ENCODE data around the gene KIFC3.
A peak's percentile ranks its signal among the peaks of the same experiment; 100 is the strongest.
"Not testable (repeated sequence)": the region's sequence is repeated elsewhere in the genome, so short reads cannot be mapped to it uniquely, and the experiment has no call there.

The KIFC3 gene

DNA sequence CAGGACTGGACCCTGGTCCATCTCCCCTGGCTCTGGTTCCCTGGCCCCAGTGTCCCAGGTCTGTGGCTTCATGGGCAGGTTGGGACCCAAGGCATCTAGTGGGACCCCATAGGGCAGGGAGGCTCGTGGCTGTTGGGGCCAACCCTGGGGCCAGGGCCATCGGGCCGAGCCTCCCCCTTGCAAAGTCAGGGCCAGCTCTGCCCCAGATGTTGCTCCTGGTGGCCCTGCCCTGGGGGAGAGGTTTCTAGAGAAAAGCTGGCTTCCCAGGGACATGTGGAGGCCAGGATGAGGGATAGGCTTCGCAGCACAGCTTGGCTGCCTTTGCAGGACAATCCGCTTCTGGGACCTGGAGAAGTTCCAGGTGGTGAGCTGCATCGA, 50.1 kb downstream of the KIFC3 start:
- DNase-seq (ENCODE audit: low spot score): no peak

DNA sequence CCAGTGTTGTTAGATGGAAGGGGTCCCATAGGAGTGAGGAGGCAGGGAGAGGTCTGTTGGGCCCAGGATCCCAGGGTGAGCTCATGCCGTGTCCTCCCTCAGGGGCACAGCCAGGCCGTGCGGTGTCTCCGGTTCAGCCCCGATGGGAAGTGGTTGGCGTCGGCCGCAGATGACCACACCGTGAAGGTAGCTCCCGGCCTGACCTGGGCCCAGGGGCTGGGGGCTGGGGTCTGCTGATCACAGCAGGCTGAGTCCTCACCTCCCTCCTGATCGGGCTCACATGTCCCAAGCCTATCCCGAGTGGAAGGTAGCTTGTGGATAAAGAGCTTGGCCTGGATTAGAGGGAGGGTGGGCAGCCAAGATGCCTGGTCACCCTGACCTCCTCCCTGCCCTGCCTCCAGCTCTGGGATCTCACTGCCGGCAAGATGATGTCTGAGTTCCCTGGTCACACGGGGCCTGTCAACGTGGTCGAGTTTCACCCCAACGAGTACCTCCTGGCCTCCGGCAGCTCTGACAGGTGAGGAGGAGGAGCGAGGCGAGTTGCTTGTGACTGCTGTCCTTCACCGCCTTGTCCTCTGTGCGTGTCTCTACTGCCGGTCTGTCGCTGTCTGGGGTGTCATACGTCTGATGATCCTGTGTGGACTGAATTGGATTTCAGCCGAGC, 50.6 kb downstream of the KIFC3 start:
- DNase-seq (ENCODE audit: low spot score): no peak

DNA sequence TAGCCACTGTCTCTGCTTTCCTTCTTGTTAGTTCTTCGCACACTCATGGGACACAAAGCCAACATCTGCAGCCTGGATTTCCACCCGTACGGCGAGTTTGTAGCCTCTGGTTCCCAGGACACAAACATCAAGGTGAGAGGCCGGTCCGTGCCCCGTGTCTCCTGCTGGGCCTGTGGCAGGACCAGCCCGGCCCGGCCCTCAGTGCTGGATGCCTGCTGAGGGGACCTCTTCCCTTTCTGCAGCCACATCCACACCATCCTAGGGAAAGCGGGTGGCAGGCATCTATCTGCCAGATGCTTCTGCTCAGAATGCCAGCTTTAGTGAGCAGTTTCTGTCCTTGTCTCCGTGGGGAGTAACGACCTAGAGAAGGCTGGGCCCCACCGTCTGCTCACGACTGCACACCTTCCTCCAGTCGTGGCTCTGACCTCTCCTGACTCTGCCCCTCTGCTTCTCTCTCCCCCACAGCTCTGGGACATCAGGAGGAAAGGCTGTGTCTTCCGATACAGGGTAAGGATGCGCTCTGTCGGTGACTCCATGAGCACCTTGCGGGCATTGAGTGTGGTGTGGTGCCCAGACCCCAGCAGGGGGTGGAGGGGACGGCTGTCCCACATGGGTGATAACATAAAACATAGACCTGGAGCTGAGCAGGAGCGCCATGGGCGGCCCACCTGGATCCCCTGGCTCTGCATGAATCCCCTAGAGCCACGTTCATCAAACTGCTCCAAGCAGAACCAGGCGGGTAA, 51.3 kb downstream of the KIFC3 start:
- DNase-seq (ENCODE audit: low spot score): no peak

DNA sequence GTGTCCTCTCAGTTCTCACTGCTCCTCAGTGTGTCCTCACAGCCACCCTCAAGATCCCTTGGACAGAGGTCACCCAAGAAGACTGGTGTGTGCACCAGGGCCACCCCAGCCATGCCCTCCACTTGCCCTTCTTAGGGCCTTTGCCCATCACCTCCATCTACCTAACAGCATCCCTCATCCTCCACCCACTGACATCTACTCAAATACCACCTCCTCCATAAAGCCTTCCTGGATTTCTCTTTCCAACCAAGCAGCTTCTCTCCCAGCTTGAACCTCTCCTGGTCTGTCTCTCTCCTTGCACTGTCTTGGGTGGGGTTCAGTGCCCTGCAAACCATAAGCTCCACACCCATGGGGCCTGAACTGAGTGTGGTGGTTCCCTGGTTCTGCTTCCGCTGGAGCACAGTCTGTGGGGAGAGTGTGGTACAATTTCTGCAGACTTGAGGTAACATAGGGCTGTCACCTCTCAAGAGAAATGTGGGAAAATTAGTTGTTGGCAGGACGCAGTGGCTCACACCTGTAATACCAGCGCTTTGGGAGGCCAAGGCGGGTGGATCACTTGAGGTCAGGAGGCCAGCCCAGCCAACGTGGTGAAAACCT, 52.3 kb downstream of the KIFC3 start:
- no peak for DNase-seq (ENCODE audit: low spot score)

DNA sequence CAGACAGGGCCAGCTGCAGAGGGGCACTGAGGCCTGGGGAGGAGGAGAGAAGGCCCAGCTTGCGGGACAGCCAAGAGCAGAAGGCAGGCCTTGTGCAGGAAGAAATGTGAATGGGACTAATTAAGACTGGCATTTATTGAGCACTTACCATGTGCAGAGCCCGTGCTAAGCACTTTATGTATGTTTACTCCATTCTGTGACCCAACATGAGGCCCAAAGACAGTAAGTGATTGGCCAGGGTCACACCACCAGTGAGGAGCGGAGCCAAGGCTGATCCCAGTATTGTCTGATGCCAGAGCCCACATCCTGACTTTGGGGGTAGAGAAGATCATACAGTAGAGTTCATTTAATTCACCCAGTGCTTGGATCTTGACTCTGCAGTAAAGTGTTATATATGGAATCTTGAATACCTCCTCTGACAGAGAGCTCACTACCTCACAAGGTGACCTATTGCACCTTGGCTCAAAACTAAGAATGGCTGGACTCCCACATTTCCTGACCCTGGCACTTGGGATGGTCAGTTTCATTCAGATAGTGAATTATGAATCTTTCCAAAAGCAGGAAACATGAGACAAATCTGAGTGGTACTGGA, 53.1 kb downstream of the KIFC3 start:
- DNase-seq (ENCODE audit: low spot score): no peak

DNA sequence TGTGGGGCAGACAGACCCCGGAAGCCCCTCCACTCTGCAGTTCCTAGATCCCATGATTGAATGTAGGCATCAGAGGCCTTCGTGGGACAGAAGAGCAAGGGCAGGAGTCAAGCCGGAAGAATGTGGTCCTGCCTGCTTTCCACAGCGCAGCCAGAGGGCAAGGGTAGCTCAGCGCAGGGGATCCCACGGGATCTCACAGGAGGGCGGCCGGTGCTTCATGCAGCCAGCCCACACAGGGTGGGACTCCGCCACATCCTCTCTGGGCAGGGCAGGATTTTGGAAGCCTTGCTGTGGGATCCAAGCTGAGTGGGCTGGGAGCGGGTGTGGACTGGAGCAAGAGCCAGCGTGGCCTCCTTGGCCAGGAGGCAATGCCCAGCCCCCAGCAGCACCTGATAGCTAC, 53.7 kb downstream of the KIFC3 start:
- DNase-seq (ENCODE audit: low spot score): no peak

DNA sequence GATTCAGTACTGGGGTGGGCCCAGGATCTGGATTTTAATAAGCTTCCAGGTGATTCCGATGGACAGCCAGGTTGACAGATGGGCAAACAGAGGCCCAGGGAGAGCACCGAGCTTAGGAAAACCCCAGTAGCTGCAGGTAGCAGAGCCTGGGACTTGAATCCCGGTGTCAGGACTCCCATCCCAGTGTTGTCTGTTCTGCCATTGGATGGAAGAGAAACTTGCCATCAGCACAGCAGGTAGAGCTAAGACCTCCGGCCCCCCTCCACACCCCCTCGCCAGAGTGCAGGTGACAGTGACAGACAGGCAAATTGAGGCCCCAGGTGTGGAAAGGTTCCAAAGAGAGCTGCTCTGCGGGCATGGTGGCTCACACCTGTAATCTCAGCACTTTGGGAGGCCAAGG, 54.3 kb downstream of the KIFC3 start:
- DNase-seq (ENCODE audit: low spot score): no peak

DNA sequence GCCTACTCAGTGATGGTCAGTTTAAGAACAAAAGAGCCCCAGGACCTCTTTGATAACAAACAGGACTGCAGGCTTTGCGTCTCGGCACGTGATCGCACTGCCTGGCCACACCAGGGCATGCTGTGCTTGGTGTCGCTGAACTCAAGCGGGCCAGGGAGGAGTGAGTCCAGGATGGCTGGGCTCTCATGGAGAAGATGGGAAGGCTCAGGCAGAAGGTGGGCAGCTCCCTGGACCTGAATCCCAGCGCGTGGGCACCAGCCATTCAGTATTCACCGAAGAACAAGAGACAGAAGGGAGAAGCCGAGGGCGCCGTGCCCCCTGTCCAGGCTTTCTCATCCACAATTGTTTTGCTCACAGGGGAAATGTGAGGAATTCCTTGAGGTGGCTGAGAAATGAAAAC, 54.8 kb downstream of the KIFC3 start:
- no peak for DNase-seq (ENCODE audit: low spot score)

DNA sequence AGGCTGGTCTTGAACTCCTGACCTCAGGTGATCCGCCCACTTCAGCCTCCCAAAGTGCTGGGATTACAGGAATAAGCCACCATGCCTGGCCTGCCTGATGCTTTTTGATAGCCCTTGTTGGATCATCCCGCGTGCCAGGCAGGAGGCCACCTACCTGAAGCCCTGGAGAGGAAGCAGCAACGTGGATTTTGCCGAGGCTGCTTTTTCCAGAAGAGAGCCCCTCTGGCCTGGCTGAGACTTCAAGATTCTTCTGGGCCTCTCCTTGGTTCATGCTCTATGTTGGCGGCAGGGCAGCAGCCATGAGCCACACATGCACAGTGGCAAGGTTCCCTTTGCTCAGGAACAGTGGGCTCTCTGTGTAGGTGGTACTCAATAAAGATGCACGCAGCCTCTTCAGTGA, 55.2 kb downstream of the KIFC3 start:
- DNase-seq (ENCODE audit: low spot score): no peak

DNA sequence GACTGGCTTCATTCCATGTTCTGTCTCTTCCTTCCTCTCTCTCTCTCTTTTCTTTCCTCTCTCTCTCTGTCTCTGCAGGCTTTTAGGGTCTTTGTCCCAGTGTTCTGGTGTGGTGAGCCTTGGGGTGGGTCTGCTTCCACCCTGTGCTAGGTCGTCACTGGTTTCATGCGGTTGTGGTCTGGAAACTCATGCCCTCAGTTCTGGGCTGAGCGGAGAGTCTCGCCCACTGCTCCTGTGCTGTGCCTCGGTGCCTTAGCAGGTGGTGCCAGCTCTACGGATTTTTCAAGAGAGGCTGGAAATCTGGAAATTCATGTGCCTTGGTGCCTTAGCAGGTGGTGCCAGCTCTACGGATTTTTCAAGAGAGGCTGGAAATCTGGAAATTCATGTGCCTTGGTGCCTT, 56.0 kb downstream of the KIFC3 start:
- not testable (repeated sequence) for DNase-seq (ENCODE audit: low spot score)

DNA sequence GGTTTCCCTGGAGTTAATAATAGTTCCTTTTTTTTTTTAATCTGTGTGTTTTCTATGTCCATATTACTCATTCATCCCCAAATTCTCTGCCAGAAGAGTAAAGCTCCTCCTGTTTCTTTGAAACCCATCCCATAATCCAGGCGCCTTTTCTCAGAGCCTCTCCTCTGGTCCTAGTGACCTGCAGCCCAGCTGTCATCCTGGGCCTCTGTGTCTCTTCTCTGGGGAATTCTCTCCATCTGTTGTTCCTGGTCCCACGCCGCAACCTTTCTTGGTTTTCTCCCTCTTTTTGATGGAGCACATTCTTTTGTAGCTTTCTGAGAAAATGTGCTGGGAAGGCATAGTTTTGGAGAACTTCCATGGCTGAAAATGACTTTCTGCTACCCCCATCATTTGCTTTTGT, 56.5 kb downstream of the KIFC3 start:
- DNase-seq (ENCODE audit: low spot score): no peak

DNA sequence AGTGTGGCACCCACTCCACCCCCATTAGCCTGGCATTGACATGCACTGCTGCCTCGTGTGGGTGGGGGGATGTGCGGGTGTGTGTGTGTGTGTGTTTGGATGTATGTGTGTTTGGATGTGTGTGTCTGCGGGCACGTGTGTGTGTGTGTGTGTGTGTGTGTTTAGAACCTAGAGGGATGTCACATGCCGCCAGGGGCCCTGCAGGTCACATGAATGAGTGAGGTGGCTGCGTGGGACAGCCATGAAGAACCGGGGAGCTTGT, 57.7 kb downstream of the KIFC3 start:
- no peak for DNase-seq (ENCODE audit: low spot score)

DNA sequence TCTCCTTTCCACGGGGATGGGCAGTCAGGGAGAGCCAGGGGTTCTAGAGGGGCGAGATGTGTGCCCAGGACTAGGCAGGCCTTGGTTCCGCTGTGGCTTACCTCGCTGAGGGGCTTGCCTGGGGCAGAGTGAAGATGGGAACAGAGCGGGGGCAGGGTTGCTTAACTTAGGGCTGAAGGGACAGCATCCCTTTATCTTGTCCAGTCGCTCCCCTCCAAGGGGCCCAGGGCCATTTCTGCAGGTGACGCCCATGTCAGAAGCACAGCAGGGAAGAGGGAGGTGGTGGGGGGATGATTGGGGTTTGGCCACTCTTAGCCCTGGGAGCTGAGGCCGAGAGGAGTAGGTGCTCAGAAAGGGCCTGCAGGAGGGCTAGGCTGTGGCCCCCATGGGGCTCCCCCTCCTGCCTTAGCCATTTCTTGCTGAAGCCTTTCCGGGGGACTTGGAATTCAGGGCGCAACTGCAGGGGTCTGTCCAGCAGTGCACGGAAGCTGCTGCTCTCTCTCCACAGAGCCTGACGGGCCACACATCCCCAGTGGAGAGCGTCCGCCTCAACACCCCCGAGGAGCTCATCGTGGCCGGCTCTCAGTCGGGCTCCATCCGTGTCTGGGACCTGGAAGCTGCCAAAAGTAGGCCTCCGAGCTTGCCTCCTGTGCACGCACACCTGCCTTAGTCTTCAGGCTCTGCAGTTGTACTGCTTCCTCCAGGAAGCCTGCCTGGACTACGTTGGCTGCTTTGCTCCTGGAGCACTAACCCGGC, 58.2 kb downstream of the KIFC3 start:
- DNase-seq (ENCODE audit: low spot score): no peak

DNA sequence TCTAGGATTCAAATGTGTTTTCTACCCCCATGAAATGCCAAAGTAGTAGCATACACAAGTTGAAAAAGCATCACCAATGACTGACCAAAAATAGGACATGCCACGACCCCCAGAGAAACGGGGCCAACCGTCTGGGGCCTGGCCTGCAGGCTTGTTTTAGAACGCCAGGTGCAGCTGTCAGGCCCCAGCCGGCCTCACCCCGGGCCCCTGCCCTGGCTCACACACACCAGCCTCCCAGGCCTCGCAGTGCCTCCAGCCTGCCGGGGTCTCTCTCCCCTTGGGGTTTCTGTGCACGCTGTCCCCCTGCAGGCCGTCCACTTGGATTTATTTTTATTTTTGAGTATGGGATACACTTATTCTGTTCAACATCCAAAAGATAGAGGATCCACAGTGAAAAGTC, 58.8 kb downstream of the KIFC3 start:
- DNase-seq (ENCODE audit: low spot score): no peak

DNA sequence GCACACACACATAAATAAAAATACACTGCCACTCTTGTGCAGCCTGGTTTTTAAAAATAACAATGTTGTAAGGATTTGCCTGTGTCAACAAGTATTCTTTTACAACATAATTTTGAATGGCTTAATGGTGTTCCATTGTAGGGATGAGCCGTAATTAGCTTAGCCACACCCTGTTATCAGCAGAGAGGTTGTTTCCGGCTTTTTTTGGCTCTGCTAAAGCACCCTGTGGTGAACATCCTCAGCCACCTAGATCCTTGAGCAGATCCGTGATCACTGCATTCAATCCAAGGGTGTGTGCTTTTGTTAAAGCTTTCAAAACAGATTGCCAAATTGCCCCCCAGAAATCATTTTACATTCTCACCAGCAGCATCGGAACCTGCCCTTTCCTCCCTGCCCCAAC, 59.7 kb downstream of the KIFC3 start:
- DNase-seq (ENCODE audit: low spot score): no peak

DNA sequence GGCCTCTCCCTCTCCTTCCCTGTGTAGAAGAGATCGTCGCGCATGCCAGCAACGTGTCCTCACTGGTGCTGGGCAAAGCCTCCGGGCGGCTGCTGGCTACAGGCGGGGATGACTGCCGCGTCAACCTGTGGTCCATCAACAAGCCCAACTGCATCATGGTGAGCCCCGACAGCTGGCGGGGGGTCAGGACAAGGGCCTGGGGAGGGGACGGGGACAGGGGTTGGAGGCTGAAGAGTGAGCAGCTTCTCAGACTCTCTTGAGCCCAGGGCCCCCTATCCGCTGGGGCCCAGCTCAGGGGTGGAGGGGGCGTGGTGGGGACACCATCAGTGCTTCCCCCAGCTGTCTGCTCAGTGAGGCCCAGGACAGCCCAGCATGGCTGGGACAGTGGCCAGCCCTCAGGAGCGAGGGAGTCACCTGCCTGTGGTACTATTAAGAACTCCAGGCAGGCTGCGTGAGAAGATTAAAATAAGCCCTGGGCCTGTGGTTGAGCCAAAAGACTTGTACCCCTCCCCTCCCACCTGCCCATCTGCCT, 60.6 kb downstream of the KIFC3 start:
- no peak for DNase-seq (ENCODE audit: low spot score)

DNA sequence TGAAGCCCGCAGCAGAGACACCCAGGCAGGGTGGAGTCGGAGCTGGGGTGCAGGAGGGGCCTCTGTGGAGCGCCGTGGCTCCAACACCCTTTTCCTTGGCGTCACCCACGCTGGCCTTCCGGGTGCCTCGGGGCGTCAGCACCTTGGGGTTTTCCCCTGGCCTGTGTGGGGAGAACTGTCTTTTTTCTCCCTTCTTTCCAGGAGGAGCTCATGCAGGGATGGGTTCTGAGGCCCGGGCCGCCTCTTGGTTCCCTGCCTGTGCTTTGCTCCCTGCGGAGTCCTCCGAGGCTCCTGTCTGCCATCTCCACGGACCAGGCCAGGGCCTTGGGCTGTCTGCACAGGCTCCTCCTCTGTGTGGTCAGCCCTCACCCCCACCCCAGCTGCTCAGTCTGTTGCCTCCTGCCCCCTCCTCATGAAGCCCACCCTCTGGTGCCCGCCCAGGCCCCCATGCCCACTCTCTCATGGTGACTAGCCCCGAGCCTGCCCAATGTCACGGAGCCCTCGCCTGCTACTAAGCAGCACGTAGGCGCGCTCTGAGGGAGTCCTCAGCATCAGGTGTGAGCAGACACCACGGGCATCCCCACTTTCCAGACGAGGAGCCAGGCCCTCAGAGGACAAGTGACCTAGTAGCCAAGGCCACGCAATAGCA, 61.7 kb downstream of the KIFC3 start:
- DNase-seq (ENCODE audit: low spot score): no peak

DNA sequence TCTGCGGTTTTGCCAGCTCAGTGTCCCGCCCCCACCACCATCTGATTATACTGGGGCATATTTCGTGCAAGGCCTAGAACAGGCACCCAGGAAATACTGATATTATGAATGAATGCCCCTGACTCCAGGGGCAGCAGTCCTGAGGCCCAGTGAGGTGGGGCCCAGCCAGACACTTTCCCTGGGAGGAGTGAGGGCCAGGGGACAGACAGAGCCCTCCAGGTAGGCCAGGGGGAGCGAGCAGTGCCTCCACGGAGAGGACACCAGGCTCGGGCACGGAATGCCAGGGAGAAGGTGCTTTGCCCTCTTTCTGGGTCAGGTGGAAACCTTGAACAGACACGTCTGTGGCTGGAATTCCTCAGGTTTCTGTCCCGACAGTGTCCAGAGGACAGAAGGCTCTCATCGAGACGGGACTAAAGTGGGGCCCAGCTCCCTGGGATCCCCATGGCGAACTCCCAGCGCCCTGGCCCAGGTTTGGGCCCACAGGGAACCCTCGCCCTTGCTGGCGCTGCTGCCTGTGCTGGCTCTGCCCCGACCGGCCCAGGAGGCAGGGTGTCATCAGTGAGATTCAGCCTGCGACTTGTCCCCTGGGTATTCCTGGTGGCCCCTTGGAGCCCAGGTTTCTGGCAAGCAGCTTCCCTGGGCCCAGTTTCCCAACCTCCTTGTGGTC, 62.4 kb downstream of the KIFC3 start:
- no peak for DNase-seq (ENCODE audit: low spot score)

DNA sequence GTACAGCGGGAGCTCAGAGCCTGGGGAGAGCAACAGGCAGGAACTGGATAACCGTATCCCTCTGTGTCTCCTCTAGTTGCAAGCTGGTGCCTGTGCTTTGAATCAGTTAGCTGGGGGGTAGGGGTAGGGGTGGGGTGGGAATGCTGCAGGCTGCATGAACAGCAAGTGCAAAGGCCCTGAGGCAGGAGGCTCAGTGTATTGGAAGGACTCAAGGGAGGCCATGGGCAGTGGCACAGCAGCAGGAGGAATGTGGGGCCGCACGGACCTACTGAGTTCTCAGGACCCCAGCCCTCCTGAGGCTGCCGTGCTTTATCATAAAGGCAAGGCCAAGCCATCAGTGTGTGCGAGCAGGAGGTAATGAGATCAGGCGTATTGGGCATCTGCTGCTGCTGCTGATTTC, 63.4 kb downstream of the KIFC3 start:
- no peak for DNase-seq (ENCODE audit: low spot score)

DNA sequence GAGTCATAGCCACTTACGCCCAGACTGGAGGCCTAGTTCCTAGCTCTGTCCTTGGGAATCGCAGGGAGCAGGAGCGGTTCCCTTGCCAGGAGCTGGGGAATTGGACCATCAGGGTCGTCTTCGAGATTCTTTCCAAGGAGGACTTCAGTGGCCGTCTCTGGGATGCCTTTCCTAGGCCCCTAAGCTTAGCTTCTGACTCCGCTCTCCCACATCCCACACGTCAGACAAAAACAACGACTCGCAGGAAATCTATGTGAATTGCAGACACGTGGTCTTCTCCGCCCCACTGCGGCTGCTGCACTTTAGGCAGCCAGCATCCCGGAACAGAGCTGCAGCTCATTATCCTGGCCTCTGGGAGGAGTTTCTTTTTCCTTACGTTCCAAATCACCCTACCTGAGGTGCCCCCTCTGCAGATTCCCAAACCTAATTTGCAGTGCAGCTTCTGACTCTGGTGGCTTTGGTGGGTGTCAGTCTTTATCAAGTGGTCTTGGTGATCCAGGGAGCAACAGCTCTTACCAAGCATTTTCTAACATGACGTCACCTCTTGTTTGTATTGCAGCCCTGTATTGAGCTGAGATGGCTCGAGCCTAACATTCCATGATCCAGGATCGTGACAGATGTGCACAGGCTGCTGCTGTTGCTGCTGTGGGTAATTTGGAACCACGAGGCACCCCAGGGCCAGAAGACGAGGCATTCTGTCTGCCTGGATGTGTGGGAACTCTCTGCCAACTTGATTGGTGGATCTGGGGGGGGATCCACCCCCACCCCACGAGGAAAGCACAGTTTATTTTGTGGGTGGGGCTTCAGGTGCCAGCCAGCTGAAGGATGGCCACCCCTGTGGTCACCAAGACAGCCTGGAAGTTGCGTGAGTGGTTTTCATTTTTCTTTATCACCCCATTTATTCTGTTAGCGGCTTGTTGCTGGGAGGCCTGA, 65.6 kb downstream of the KIFC3 start:
- DNase-seq (ENCODE audit: low spot score): peak; percentile 46

Measured in CD4-positive, alpha-beta T cell treated with Interleukin-2 at 100 ng/mL for 4 hours (primary cell).